A549 (cell line): ENCODE measurements around the gene SSH3. TPM values are rescaled to one million over a fixed set of nuclear protein-coding genes. Genes with fewer than 3 reads are reported as not detected.

ENCODE experiments used
- ATAC-seq, 2 experiments: fragments of 200-7000 bp in 1 of 2; fragments of >200 bp in 1 of 2; cut with Nextera tagmentation in 1 of 2; cut with Tn5 transposase in 1 of 2; 3 replicates each; pipeline versions ENCODE4 v1.8.0 to v1.9.1; 2018 to 2020; ENCODE audit warnings: mild to moderate bottlenecking in 1 of 2, moderate library complexity in 1 of 2
- CTCF ChIA-PET: fragments of 300-600 bp; sonication (Branson Sonifier 250); formaldehyde crosslinking; extraction: SDS; loops from one replicate; lab custom pipeline; 2021; ENCODE audit warnings: antibody characterized with exemption, inconsistent platforms; lab: Yijun Ruan, JAX
- POLR2A ChIA-PET: fragments of 350-600 bp; formaldehyde crosslinking; extraction: SDS; loops from one replicate; lab custom pipeline; 2021; ENCODE audit warnings: antibody characterized with exemption, inconsistent platforms; lab: Yijun Ruan, JAX
- DNase-seq, 2 experiments: peaks; one replicate each; pipeline versions ENCODE4 v3.0.0 to v3.0.0-alpha.2; 2011 to 2016; ENCODE audit warnings: low read depth in 1 of 2, low spot score in 1 of 2
- FAIRE-seq: peaks from 2 replicates; lab custom pipeline; 2011; peaks lifted over from hg19 to GRCh38; lab: Jason Lieb, UNC
- H3K27ac ChIP-seq, 2 experiments: fragments of >200 bp; sonication (Bioruptor Twin); formaldehyde crosslinking; 3 replicates each; pipeline ENCODE4 v1.5.1; 2016 to 2017
- H3K4me1 ChIP-seq: fragments of >200 bp; sonication (Bioruptor Twin); formaldehyde crosslinking; 3 replicates; pipeline ENCODE4 v1.6.1; 2016
- H3K4me2 ChIP-seq: fragments of >200 bp; sonication (Bioruptor Twin); formaldehyde crosslinking; 3 replicates; pipeline ENCODE4 v1.6.1; 2016
- H3K4me3 ChIP-seq: fragments of >200 bp; sonication (Bioruptor Twin); formaldehyde crosslinking; 3 replicates; pipeline ENCODE4 v1.5.1; 2016
- H3K9me3 ChIP-seq: fragments of >200 bp; sonication (Bioruptor Twin); formaldehyde crosslinking; 3 replicates; pipeline ENCODE4 v1.6.1; 2016
- BHLHE40 ChIP-seq: IDR thresholded peaks from 2 replicates; pipeline ENCODE4 v1.6.1; 2012; ENCODE audit warnings: low read depth, low read length, inconsistent platforms
- CEBPB ChIP-seq, 2 experiments: fragments of >200 bp in 1 of 2; sonication (Bioruptor Twin) in 1 of 2; formaldehyde crosslinking in 1 of 2; IDR thresholded peaks; 2 replicates each; pipeline ENCODE4 v1.6.1; 2012 to 2016
- CHD2 ChIP-seq: fragments of 150-350 bp; IDR thresholded peaks from 2 replicates; pipeline ENCODE4 v1.6.1; 2014; ENCODE audit warnings: low read length; ENCODE audit not compliant: partially characterized antibody
- EHF ChIP-seq: fragments of 250-450 bp; sonication (Bioruptor Pico); IDR thresholded peaks from 2 replicates; pipeline ENCODE4 v1.5.0; 2020; ENCODE audit warnings: mild to moderate bottlenecking
- FOSB ChIP-seq: fragments of 250-450 bp; sonication (Bioruptor Pico); IDR thresholded peaks from 2 replicates; pipeline ENCODE4 v1.5.0; 2020; ENCODE audit warnings: mild to moderate bottlenecking, moderate library complexity
- FOSL2 ChIP-seq, 2 experiments: fragments of 450-650 bp in 1 of 2; fragments of >200 bp in 1 of 2; sonication (Bioruptor Twin) in 1 of 2; formaldehyde crosslinking; IDR thresholded peaks; 2 replicates each; pipeline versions ENCODE4 v1.5.0 to v1.6.1; 2016 to 2020; ENCODE audit warnings: mild to moderate bottlenecking in 1 of 2, moderate library complexity in 1 of 2
- FOXS1 ChIP-seq: fragments of 250-450 bp; sonication (Bioruptor Pico); IDR thresholded peaks from 2 replicates; pipeline ENCODE4 v1.5.0; 2020; ENCODE audit warnings: mild to moderate bottlenecking, moderate library complexity
- HDAC2 ChIP-seq: fragments of 200-600 bp; sonication (generic); IDR thresholded peaks from 2 replicates; pipeline ENCODE4 v1.6.1; 2016
- MAFK ChIP-seq: fragments of 450-650 bp; IDR thresholded peaks from 2 replicates; pipeline ENCODE4 v1.6.1; 2014; ENCODE audit not compliant: partially characterized antibody
- MAZ ChIP-seq: fragments of 150-350 bp; IDR thresholded peaks from 2 replicates; pipeline ENCODE4 v1.6.1; 2014; ENCODE audit warnings: antibody characterized with exemption, low read depth, low read length, borderline replicate concordance
- MYC ChIP-seq: IDR thresholded peaks from 2 replicates; pipeline ENCODE4 v1.6.1; 2012; ENCODE audit warnings: mild to moderate bottlenecking, inconsistent platforms, low read length, improper control_type of control experiment, borderline replicate concordance
- NFE2L2 ChIP-seq: fragments of 150-350 bp; conservative IDR thresholded peaks from 2 replicates; pipeline ENCODE4 v1.6.1; 2014; ENCODE audit warnings: low read length
- NPAS2 ChIP-seq: fragments of 250-450 bp; sonication (Bioruptor Pico); IDR thresholded peaks from 2 replicates; pipeline ENCODE4 v1.8.0; 2022; ENCODE audit warnings: mild to moderate bottlenecking, moderate library complexity, borderline replicate concordance
- NR3C1 ChIP-seq: fragments of >200 bp; sonication (Bioruptor Twin); formaldehyde crosslinking; IDR thresholded peaks from 3 replicates; pipeline ENCODE4 v1.6.1; 2017
- PHF8 ChIP-seq: fragments of 200-600 bp; sonication (generic); IDR thresholded peaks from 2 replicates; pipeline ENCODE4 v1.6.1; 2016; ENCODE audit warnings: low read depth, mild to moderate bottlenecking, antibody characterized with exemption, moderate library complexity, borderline replicate concordance
- POLR2A ChIP-seq: IDR thresholded peaks from 2 replicates; pipeline ENCODE4 v1.6.1; 2012; ENCODE audit warnings: mild to moderate bottlenecking, low read length
- RAD21 ChIP-seq, 2 experiments: fragments of >200 bp in 1 of 2; sonication (Bioruptor Twin) in 1 of 2; formaldehyde crosslinking in 1 of 2; IDR thresholded peaks in 1 of 2; conservative IDR thresholded peaks in 1 of 2; 2 replicates in 1 of 2; 3 replicates in 1 of 2; pipeline ENCODE4 v1.6.1; 2012 to 2018; ENCODE audit warnings: inconsistent platforms in 1 of 2
- SMC3 ChIP-seq: fragments of >200 bp; sonication (Bioruptor Twin); formaldehyde crosslinking; IDR thresholded peaks from 3 replicates; pipeline ENCODE4 v1.6.1; 2018; ENCODE audit warnings: inconsistent platforms
- TP53 ChIP-seq: fragments of 250-450 bp; sonication (Bioruptor Pico); IDR thresholded peaks from 2 replicates; pipeline ENCODE4 v1.5.0; 2021; ENCODE audit warnings: mild to moderate bottlenecking, moderate library complexity
- ZSCAN20 ChIP-seq: fragments of 250-450 bp; sonication (Bioruptor Pico); IDR thresholded peaks from 2 replicates; pipeline ENCODE4 v1.8.0; 2022; ENCODE audit warnings: mild to moderate bottlenecking, moderate library complexity
- whole genome bisulfite sequencing: methylation state at CpG from one replicate; pipeline ENCODE4 v1.1.6; 2017; ENCODE audit errors: missing lambda C conversion rate; 5-methylcytosine and 5-hydroxymethylcytosine counted together
- polyA plus RNA-seq, 4 experiments: library from polyadenylated mRNA; depleted of rRNA in 3 of 4; stranded (reverse); fragments of >200 nt; fragmentation: RNase III in 1 of 4; extraction: RNeasy Plus Mini Kit Qiagen cat#74134 plus additional on column Dnase treatment in 1 of 4; gene quantifications; 2 replicates in 3 of 4; 3 replicates in 1 of 4; pipeline ENCODE4 v1.2.3, GENCODE V29; 2011 to 2017
- TF ChIP-seq, protein P1 (sequence below): fragments of 250-450 bp; sonication (Bioruptor Pico); IDR thresholded peaks from 2 replicates; pipeline ENCODE4 v1.5.0; 2021; ENCODE audit warnings: mild to moderate bottlenecking, moderate library complexity, borderline replicate concordance
- TF ChIP-seq, protein P2 (sequence below): IDR thresholded peaks from 2 replicates; pipeline ENCODE4 v1.6.1; 2012
- TF ChIP-seq, protein P3 (sequence below): fragments of >200 bp; sonication (Bioruptor Twin); formaldehyde crosslinking; IDR thresholded peaks from 3 replicates; pipeline ENCODE4 v1.6.1; 2016
- TF ChIP-seq, protein P4 (sequence below): fragments of 450-650 bp; IDR thresholded peaks from 2 replicates; pipeline ENCODE4 v1.6.1; 2014; ENCODE audit warnings: antibody characterized with exemption
- TF ChIP-seq, protein P5 (sequence below): fragments of 250-450 bp; sonication (Bioruptor Pico); IDR thresholded peaks from 2 replicates; pipeline ENCODE4 v1.5.0; 2020; ENCODE audit warnings: low read depth, mild to moderate bottlenecking, moderate library complexity
- TF ChIP-seq, protein P6 (sequence below): fragments of 150-350 bp; IDR thresholded peaks from 2 replicates; pipeline ENCODE4 v1.6.1; 2014; ENCODE audit warnings: low read depth, mild to moderate bottlenecking, low read length
- TF ChIP-seq, protein P7 (sequence below): fragments of >200 bp; sonication (Bioruptor Twin); formaldehyde crosslinking; IDR thresholded peaks from 2 replicates; pipeline ENCODE4 v1.6.1; 2016
- TF ChIP-seq, protein P8 (sequence below): fragments of 200-600 bp; sonication (generic); IDR thresholded peaks from 2 replicates; pipeline ENCODE4 v1.6.1; 2016; ENCODE audit warnings: antibody characterized with exemption, mild to moderate bottlenecking, moderate library complexity

SSH3 gene
- polyA plus RNA-seq, 2 of the 4 experiments (the other 2 are of a cell fraction), result 13.9 to 24.1 TPM

DNA sequence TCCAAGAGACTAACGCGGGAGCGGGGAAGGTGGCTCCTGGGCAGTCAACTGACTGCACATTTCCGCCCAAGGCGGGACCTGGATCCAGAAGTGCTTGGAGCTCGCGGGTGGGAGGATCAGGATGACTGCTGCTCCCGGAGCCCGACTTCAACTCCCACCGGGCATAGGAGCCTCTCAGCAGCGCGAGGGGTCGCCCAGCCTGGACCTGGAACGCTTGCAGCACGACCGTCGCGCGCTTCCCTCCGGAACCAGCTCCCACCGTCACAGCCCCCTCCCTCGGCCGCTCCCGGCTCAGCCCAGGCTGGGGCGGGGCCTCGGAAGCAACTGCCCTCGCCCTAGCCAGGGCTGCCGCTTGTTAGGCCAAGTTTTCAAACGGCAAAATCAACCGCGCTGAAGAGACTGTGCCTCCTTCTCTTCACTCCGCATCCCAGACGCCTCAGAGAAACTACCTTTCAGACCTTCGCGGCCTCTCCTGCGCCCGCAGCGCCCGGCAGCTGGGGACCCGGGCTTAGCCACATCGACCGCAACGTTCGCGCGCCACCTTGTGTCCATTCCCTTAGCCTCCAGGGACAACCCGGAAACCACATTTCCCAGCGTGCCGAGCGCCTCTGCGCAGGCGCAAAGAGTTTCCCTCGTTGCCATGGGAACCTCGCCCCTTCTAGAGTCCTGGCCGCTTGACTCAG is 14.0 kb downstream of the SSH3 start:
- DNase-seq (peak; percentile 94 to 99), ATAC-seq (peak; percentile 88 to 90), FAIRE-seq (no peak)
- H3K27ac ChIP-seq, result peak overlapping the region; percentile 91 to 95
- ChIA-PET POLR2A (interaction anchor here (0.6 to 2.5 kb wide), 16 partner anchors 9 to 264 kb away, joined by 3 to 21 read pairs (median 4); partner anchors contain the start of genes ANKRD13D, GRK2, POLD4 and PPP1CA), CTCF (interaction anchor here (0.6 to 12.3 kb wide), 62 partner anchors 9 to 620 kb away, joined by 3 to 178 read pairs (median 5); partner anchors contain the start of genes ANKRD13D, GRK2, KDM2A and POLD4)
- no peaks in the 10 kb centered on the region for H3K9me3 ChIP-seq
- peak overlapping the region; percentile 85 for H3K4me2 ChIP-seq
- H3K4me3 ChIP-seq, result peak overlapping the region; percentile 69
- H3K4me1 ChIP-seq, result peaks cover 12% of the 10 kb centered on the region
- WGBS, result 2% methylated on average over 41 of the region's 55 CpGs
- no peak for TF ChIP-seq HDAC2
- TF ChIP-seq, protein P1, sequence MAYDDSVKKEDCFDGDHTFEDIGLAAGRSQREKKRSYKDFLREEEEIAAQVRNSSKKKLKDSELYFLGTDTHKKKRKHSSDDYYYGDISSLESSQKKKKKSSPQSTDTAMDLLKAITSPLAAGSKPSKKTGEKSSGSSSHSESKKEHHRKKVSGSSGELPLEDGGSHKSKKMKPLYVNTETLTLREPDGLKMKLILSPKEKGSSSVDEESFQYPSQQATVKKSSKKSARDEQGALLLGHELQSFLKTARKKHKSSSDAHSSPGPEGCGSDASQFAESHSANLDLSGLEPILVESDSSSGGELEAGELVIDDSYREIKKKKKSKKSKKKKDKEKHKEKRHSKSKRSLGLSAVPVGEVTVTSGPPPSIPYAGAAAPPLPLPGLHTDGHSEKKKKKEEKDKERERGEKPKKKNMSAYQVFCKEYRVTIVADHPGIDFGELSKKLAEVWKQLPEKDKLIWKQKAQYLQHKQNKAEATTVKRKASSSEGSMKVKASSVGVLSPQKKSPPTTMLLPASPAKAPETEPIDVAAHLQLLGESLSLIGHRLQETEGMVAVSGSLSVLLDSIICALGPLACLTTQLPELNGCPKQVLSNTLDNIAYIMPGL (CRISPR knock-in tag), result no peak
- TF ChIP-seq, protein P2, sequence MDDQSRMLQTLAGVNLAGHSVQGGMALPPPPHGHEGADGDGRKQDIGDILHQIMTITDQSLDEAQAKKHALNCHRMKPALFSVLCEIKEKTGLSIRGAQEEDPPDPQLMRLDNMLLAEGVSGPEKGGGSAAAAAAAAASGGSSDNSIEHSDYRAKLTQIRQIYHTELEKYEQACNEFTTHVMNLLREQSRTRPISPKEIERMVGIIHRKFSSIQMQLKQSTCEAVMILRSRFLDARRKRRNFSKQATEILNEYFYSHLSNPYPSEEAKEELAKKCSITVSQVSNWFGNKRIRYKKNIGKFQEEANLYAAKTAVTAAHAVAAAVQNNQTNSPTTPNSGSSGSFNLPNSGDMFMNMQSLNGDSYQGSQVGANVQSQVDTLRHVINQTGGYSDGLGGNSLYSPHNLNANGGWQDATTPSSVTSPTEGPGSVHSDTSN, result no peak
- no peak for TF ChIP-seq FOXS1 (CRISPR knock-in tag)
- TF ChIP-seq EHF (CRISPR knock-in tag), result no peak
- TF ChIP-seq, protein P3, sequence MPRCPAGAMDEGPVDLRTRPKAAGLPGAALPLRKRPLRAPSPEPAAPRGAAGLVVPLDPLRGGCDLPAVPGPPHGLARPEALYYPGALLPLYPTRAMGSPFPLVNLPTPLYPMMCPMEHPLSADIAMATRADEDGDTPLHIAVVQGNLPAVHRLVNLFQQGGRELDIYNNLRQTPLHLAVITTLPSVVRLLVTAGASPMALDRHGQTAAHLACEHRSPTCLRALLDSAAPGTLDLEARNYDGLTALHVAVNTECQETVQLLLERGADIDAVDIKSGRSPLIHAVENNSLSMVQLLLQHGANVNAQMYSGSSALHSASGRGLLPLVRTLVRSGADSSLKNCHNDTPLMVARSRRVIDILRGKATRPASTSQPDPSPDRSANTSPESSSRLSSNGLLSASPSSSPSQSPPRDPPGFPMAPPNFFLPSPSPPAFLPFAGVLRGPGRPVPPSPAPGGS, result 0 out of 3 replicates have a peak, but pooled peaks have one; percentile 50
- no peak for TF ChIP-seq MAFK
- TF ChIP-seq SMC3, result peak; percentile 93
- no peak for TF ChIP-seq FOSB (CRISPR knock-in tag)
- TF ChIP-seq MAZ, result no peak
- TF ChIP-seq ZSCAN20, result no peak
- TF ChIP-seq MYC, result no peak; the same call in 1 of the 2 replicates
- TF ChIP-seq, protein P4, sequence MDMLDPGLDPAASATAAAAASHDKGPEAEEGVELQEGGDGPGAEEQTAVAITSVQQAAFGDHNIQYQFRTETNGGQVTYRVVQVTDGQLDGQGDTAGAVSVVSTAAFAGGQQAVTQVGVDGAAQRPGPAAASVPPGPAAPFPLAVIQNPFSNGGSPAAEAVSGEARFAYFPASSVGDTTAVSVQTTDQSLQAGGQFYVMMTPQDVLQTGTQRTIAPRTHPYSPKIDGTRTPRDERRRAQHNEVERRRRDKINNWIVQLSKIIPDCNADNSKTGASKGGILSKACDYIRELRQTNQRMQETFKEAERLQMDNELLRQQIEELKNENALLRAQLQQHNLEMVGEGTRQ, result no peak
- TF ChIP-seq, protein P5, sequence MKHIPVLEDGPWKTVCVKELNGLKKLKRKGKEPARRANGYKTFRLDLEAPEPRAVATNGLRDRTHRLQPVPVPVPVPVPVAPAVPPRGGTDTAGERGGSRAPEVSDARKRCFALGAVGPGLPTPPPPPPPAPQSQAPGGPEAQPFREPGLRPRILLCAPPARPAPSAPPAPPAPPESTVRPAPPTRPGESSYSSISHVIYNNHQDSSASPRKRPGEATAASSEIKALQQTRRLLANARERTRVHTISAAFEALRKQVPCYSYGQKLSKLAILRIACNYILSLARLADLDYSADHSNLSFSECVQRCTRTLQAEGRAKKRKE (CRISPR knock-in tag), result no peak
- TF ChIP-seq CHD2, result no peak
- TF ChIP-seq, protein P6, sequence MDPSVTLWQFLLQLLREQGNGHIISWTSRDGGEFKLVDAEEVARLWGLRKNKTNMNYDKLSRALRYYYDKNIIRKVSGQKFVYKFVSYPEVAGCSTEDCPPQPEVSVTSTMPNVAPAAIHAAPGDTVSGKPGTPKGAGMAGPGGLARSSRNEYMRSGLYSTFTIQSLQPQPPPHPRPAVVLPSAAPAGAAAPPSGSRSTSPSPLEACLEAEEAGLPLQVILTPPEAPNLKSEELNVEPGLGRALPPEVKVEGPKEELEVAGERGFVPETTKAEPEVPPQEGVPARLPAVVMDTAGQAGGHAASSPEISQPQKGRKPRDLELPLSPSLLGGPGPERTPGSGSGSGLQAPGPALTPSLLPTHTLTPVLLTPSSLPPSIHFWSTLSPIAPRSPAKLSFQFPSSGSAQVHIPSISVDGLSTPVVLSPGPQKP, result no peak
- TF ChIP-seq PHF8, result peak; percentile 22; the same call in 1 of the 2 replicates
- no peak for TF ChIP-seq NR3C1
- no peak for TF ChIP-seq TP53
- no peak for TF ChIP-seq CEBPB (IDR thresholded peaks at IDR 0.05)
- TF ChIP-seq RAD21 (conservative IDR thresholded peaks at IDR 0.05 in 1 of 2, IDR thresholded peaks at IDR 0.05 in 1 of 2), result peak; percentile 92 to 98
- TF ChIP-seq NPAS2 (CRISPR knock-in tag), result no peak
- TF ChIP-seq BHLHE40, result no peak
- TF ChIP-seq NFE2L2, result no peak
- no peak for TF ChIP-seq FOSL2 (IDR thresholded peaks at IDR 0.05)
- no peak for TF ChIP-seq FOSL2 (CRISPR knock-in tag; IDR thresholded peaks at IDR 0.05)
- TF ChIP-seq, protein P7, sequence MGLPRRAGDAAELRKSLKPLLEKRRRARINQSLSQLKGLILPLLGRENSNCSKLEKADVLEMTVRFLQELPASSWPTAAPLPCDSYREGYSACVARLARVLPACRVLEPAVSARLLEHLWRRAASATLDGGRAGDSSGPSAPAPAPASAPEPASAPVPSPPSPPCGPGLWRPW, result no peak
- TF ChIP-seq, protein P8, sequence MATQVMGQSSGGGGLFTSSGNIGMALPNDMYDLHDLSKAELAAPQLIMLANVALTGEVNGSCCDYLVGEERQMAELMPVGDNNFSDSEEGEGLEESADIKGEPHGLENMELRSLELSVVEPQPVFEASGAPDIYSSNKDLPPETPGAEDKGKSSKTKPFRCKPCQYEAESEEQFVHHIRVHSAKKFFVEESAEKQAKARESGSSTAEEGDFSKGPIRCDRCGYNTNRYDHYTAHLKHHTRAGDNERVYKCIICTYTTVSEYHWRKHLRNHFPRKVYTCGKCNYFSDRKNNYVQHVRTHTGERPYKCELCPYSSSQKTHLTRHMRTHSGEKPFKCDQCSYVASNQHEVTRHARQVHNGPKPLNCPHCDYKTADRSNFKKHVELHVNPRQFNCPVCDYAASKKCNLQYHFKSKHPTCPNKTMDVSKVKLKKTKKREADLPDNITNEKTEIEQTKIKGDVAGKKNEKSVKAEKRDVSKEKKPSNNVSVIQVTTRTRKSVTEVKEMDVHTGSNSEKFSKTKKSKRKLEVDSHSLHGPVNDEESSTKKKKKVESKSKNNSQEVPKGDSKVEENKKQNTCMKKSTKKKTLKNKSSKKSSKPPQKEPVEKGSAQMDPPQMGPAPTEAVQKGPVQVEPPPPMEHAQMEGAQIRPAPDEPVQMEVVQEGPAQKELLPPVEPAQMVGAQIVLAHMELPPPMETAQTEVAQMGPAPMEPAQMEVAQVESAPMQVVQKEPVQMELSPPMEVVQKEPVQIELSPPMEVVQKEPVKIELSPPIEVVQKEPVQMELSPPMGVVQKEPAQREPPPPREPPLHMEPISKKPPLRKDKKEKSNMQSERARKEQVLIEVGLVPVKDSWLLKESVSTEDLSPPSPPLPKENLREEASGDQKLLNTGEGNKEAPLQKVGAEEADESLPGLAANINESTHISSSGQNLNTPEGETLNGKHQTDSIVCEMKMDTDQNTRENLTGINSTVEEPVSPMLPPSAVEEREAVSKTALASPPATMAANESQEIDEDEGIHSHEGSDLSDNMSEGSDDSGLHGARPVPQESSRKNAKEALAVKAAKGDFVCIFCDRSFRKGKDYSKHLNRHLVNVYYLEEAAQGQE, result no peak
- peak; percentile 88 for TF ChIP-seq POLR2A
